PC-9 (cell line): ENCODE data around the gene STK24. TPM values are rescaled to one million over a fixed set of nuclear protein-coding genes. Genes with fewer than 3 reads are reported as not detected.

Experiments used
- BruUV-seq: library from RNA; stranded (reverse); fragments of 400-500 nt; replicated peaks from 2 replicates; lab custom pipeline; 2021; lab: Mats Ljungman, UMichigan
- CTCF ChIA-PET: fragments of 300-600 bp; sonication (Branson Sonifier 250); formaldehyde crosslinking; loops from one replicate; lab custom pipeline; 2022; ENCODE audit warnings: antibody characterized with exemption; lab: Charles Lee
- POLR2A ChIA-PET: fragments of 300-600 bp; sonication (Branson Sonifier 250); formaldehyde crosslinking; loops from one replicate; lab custom pipeline; 2022; ENCODE audit warnings: antibody characterized with exemption; ENCODE audit not compliant: unreplicated experiment; lab: Charles Lee
- DNase-seq, 2 experiments: peaks; one replicate each; pipeline versions ENCODE4 v3.0.0 to v3.0.0-alpha.2; 2015 to 2022; ENCODE audit warnings: mixed read lengths in 1 of 2
- H2AFZ ChIP-seq: fragments of 200-600 bp; sonication (generic); 2 replicates; pipeline ENCODE4 v1.8.1; 2017; ENCODE audit warnings: antibody characterized with exemption
- H3F3A ChIP-seq: fragments of 200-600 bp; sonication (generic); 2 replicates; pipeline ENCODE4 v1.8.1; 2017; ENCODE audit warnings: antibody characterized with exemption, mild to moderate bottlenecking, low read depth; ENCODE audit not compliant: insufficient read depth
- H3K27ac ChIP-seq: fragments of 200-600 bp; sonication (generic); 2 replicates; pipeline ENCODE4 v1.6.1; 2016; ENCODE audit warnings: mixed run types
- H3K27me3 ChIP-seq: fragments of 200-600 bp; sonication (generic); 2 replicates; pipeline ENCODE4 v1.6.1; 2016; ENCODE audit warnings: low read depth, mixed run types; ENCODE audit not compliant: insufficient read depth
- H3K36me3 ChIP-seq: fragments of 200-600 bp; sonication (generic); 2 replicates; pipeline ENCODE4 v1.6.1; 2016; ENCODE audit warnings: low read depth, mixed run types
- H3K4me1 ChIP-seq: fragments of 200-600 bp; sonication (generic); replicated peaks from 2 replicates; pipeline ENCODE4 v1.6.1; 2016; ENCODE audit warnings: mixed run types; ENCODE audit not compliant: insufficient read depth
- H3K4me2 ChIP-seq: fragments of 200-600 bp; sonication (generic); 2 replicates; pipeline ENCODE4 v1.6.1; 2017; ENCODE audit warnings: mixed run types
- H3K4me3 ChIP-seq: fragments of 200-600 bp; sonication (generic); 2 replicates; pipeline ENCODE4 v1.6.1; 2016; ENCODE audit warnings: mixed run types
- H3K79me2 ChIP-seq: fragments of 200-600 bp; sonication (generic); 2 replicates; pipeline ENCODE4 v1.6.1; 2017; ENCODE audit warnings: low read depth, mixed run types
- H3K9me2 ChIP-seq: fragments of 200-600 bp; sonication (generic); 2 replicates; pipeline ENCODE4 v1.8.1; 2017; ENCODE audit warnings: mild to moderate bottlenecking; ENCODE audit not compliant: insufficient read depth
- H3K9me3 ChIP-seq: fragments of 200-600 bp; sonication (generic); 2 replicates; pipeline ENCODE4 v1.8.1; 2016; ENCODE audit warnings: low read depth; ENCODE audit not compliant: insufficient read depth
- H4K20me1 ChIP-seq: fragments of 200-600 bp; sonication (generic); 2 replicates; pipeline ENCODE4 v1.8.1; 2017; ENCODE audit not compliant: insufficient read depth
- EZH2 ChIP-seq: fragments of 200-600 bp; sonication (generic); IDR thresholded peaks from 2 replicates; pipeline ENCODE4 v1.8.0; 2017; ENCODE audit warnings: antibody characterized with exemption, low read depth
- intact Hi-C: fragments of 100-400 bp; cut with micrococcal nuclease; formaldehyde crosslinking; loops from one replicate; pipeline ENCODE4 v1.10.0; 2022; ENCODE audit not compliant: unreplicated experiment
- total RNA-seq: library from RNA; stranded (reverse); gene quantifications from 2 replicates; pipeline ENCODE4 v1.2.3, GENCODE V29; 2021
- TF ChIP-seq, protein P1 (sequence below): fragments of 200-600 bp; sonication (generic); conservative IDR thresholded peaks from 2 replicates; pipeline ENCODE4 v1.6.1; 2017; ENCODE audit warnings: mixed run types, antibody characterized with exemption, mild to moderate bottlenecking, moderate library complexity

Gene STK24
- total RNA-seq, 1 experiment from 2014 or later: 134 TPM

DNA sequence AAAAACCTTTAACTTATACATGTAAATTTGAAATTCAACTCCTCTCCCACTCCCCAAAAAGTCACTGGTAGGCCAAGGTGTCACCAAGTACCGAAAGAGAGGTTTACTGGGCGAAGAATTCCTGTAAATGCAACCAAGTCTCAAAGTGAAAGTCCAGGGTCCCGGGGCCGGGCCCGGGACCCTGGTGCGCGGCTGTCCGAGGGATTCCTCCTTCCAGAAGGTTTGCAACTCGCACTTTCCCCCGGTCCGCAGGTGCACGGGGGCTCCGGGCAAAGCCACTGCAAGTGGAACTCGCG lies 1.1 kb downstream of the STK24 start:
- H3K4me2 ChIP-seq: peak overlapping the region; percentile 86
- H3K79me2 ChIP-seq: peaks cover 73% of the 10 kb centered on the region
- peaks cover 49% of the 10 kb centered on the region for H4K20me1 ChIP-seq
- no peaks in the 10 kb centered on the region for H3K9me3 ChIP-seq
- peak overlapping the region; percentile 98 for H3K4me3 ChIP-seq
- H3K36me3 ChIP-seq: 0 out of 2 replicates have a peak, but pooled peaks cover 3% of the 10 kb centered on the region
- no peaks in the 10 kb centered on the region for H3K27me3 ChIP-seq
- ChIA-PET POLR2A (interaction anchor here (0.6 kb wide), 1 partner anchor 16 kb away, joined by 3 read pairs; no protein-coding TSS in a partner anchor), CTCF (interaction anchor here (0.7 kb wide), 1 partner anchor 75 kb away, joined by 3 read pairs; no protein-coding TSS in a partner anchor)
- BruUV-seq: no TSS peak
- H3K9me2 ChIP-seq: no peaks in the 10 kb centered on the region
- peaks cover 53% of the 10 kb centered on the region for H3K4me1 ChIP-seq
- no peak for TF ChIP-seq EZH2
- TF ChIP-seq, protein P1, sequence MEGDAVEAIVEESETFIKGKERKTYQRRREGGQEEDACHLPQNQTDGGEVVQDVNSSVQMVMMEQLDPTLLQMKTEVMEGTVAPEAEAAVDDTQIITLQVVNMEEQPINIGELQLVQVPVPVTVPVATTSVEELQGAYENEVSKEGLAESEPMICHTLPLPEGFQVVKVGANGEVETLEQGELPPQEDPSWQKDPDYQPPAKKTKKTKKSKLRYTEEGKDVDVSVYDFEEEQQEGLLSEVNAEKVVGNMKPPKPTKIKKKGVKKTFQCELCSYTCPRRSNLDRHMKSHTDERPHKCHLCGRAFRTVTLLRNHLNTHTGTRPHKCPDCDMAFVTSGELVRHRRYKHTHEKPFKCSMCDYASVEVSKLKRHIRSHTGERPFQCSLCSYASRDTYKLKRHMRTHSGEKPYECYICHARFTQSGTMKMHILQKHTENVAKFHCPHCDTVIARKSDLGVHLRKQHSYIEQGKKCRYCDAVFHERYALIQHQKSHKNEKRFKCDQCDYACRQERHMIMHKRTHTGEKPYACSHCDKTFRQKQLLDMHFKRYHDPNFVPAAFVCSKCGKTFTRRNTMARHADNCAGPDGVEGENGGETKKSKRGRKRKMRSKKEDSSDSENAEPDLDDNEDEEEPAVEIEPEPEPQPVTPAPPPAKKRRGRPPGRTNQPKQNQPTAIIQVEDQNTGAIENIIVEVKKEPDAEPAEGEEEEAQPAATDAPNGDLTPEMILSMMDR: no peak
- no peak for DNase-seq
- peak overlapping the region; percentile 73 for H3K27ac ChIP-seq
- intact Hi-C loops: no loop called here
- peaks cover 35% of the 10 kb centered on the region for H3F3A ChIP-seq
- H2AFZ ChIP-seq: no peak overlapping the region

DNA sequence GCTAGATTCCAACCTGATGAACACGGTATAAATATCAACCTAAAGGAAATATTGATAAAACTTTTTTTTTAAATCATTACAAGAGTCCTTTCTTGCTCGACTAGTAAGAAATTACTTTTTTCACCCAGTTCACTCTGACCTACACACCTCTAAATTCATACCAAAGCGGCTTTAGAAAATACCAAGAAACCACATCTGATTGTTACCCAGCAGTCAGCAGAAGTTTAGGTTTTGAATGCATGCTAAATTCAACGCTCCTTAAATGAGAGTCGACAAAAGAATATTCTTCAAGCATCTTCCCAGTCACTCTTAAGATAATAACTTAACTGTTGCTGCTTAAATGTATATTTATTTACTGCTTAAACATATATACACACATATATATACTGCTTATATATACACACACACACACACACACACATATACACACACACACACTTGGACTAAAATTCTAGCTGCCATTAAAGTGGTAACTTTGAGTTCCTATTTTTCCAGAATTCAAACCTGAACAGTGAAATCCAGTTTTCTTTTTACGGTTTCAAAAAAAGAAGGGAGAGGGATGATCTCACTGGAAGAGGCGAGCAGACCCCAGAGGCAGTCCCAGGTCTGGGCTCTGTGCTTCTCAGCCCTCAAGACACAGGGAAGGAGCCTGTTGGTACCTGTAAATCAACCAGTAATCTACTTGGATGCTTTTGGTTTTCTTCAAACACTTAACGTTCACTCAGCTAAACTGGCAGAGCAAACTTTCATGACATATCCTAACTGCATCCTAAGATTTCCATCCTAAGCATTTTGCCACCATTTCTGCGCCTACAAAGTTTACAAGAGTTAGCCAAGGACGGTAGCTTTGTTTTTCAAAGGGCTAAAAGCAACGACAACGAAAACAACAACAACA lies 1.7 kb downstream of the STK24 start:
- CTCF ChIA-PET: interaction anchor here (0.7 kb wide), 1 partner anchor 75 kb away, joined by 3 read pairs; no protein-coding TSS in a partner anchor
- Histone ChIP-seq H3K9me2 (no peaks in the 10 kb centered on the region), H3K27ac (peak overlapping the region; percentile 73), H3F3A (peaks cover 40% of the 10 kb centered on the region), H2AFZ (no peak overlapping the region), H4K20me1 (peaks cover 53% of the 10 kb centered on the region), H3K4me3 (peak overlapping the region; percentile 98), H3K36me3 (0 out of 2 replicates have a peak, but pooled peaks cover 3% of the 10 kb centered on the region), H3K4me2 (peak overlapping the region; percentile 86), H3K9me3 (no peaks in the 10 kb centered on the region), H3K79me2 (peaks cover 78% of the 10 kb centered on the region), H3K27me3 (no peaks in the 10 kb centered on the region), H3K4me1 (peaks cover 59% of the 10 kb centered on the region)
- peak in 1 of 2 experiments; percentile 47 for DNase-seq
- TSS peak; percentile 55 for BruUV-seq
- intact Hi-C loops: no loop called here
- TF ChIP-seq, protein P1: no peak
- TF ChIP-seq EZH2: no peak
- POLR2A ChIA-PET: interaction anchor here (0.6 kb wide), 1 partner anchor 17 kb away, joined by 3 read pairs; no protein-coding TSS in a partner anchor

DNA sequence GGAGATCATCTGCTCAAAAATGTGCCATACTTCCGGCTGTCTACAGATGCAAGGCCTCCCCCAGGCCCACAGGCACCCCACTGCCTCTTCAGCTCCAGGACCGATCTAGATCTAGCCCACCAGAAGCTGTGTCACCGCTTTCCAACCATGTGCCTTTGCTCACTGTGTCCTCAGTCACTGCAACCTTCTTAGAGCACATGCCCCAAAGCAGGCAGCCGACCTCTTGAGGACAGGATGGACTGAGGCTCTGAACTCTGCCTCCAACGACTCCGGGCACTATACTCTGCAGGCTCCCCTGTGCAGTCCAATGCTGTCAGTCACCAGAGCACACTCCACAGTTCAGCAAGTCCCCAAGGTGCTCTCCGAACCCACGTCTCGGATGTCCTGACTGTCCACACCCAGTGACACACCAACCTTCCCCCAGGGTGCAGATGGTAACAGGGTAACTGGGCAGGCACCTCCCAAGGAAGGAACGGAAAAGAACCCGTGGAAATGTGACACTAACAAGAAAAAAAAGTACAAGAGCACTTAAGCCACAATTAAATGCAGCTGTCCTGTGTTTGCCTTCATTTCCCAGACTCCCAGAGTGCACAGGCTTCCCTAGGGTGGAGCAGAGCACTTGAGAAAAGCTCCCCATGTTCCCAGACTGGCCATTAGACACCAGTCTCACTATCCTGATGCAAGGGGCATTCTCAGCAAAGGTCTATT lies 4.8 kb downstream of the STK24 start:
- Histone ChIP-seq H3K27ac (peak overlapping the region; percentile 86), H3K4me2 (peak overlapping the region; percentile 86), H4K20me1 (peaks cover 80% of the 10 kb centered on the region), H3K79me2 (peaks cover 94% of the 10 kb centered on the region), H3K27me3 (no peaks in the 10 kb centered on the region), H2AFZ (no peak overlapping the region), H3K9me2 (no peaks in the 10 kb centered on the region), H3K36me3 (0 out of 2 replicates have a peak, but pooled peaks cover 9% of the 10 kb centered on the region), H3F3A (peaks cover 43% of the 10 kb centered on the region), H3K4me3 (peak overlapping the region; percentile 98; the same call in 1 of the 2 replicates), H3K9me3 (no peaks in the 10 kb centered on the region), H3K4me1 (peaks cover 61% of the 10 kb centered on the region)
- POLR2A ChIA-PET: no interaction called here
- TF ChIP-seq, protein P1: no peak
- no peak for TF ChIP-seq EZH2
- CTCF ChIA-PET: no interaction called here
- BruUV-seq: no TSS peak
- peak; percentile 44 to 84 for DNase-seq
- intact Hi-C loops: loop anchor here (1.0 to 2.0 kb wide), 3 partner anchors 65 to 87 kb away; no protein-coding TSS in a partner anchor
